Measurements from ENCODE around the gene FRS3.

DNA sequence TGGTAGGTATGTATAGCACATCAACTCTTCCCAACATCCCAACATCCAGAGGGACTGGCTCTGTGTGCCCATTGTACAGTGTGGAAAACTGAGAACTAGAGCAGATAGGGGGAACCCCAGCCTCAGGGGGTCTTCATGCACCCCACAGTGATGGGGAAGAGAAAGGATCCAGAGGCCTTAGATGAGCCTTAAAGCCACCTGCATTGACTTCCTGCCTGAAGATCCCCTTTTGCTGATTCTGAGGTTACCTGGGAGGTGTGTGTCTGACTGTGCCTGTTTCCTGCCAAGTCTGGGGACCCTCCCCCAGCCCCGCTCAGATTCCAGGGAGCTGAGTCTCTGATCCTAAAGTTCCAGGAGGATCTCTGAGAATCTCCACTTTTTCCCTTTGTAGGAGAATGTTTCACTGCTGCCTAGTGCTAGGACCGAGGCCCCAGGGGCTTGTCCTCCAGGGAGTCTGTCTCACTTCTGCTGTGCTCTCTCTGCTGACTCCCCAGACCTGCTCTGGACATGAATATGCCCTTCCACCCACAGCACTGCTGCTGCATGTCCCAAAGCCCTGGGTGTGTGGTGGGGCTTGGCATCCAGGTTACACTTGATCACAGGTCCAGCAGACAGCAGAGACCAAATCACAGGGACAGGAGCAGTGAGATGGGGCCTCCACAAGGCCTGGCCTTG is 19.7 kb downstream of the FRS3 start:
- TF ChIP-seq GATA2 (IDR thresholded peaks at IDR 0.05; ENCODE audit: low read depth, low read length) (no peak), GATA3 (IDR thresholded peaks at IDR 0.05; ENCODE audit: low read depth, low read length) (no peak)
